Measurements from ENCODE around the gene B3GAT2. TPM values are rescaled to one million over a fixed set of nuclear protein-coding genes. Genes with fewer than 3 reads are reported as not detected.
"Not testable (repeated sequence)": the region's sequence is repeated elsewhere in the genome, so short reads cannot be mapped to it uniquely, and the experiment has no call there.

B3GAT2 gene
- total RNA-seq, 4 donors from 2014 or later, result 0.16 TPM; not detected in 3

GRCh38 chr6:70954176-70954575, 2.7 kb downstream of the B3GAT2 start:
- H3K36me3 ChIP-seq, result no peaks in the 10 kb centered on the region
- 33 to 37% methylated on average over 2 to 3 of the region's 3 CpGs for WGBS, 2 donors (ENCODE audit: low coverage in 1 of 2)
- ATAC-seq, result no peak
- no peak overlapping the region for H3K27ac ChIP-seq
- H3K4me1 ChIP-seq, result peaks cover 0 to 29% (median 19%) of the 10 kb centered on the region in 3 donors
- peaks cover 49% of the 10 kb centered on the region for H3K27me3 ChIP-seq
- no peak for TF ChIP-seq POLR2A (IDR thresholded peaks at IDR 0.05)
- TF ChIP-seq POLR2AphosphoS5 (IDR thresholded peaks at IDR 0.05), result no peak
- TF ChIP-seq EP300 (IDR thresholded peaks at IDR 0.05), result no peak
- TF ChIP-seq CTCF (IDR thresholded peaks at IDR 0.05), result no peak
- no peak overlapping the region for H3K4me3 ChIP-seq
- H3K9me3 ChIP-seq, result no peaks in the 10 kb centered on the region

- H3K36me3 ChIP-seq, result no peaks in the 10 kb centered on the region
- TF ChIP-seq POLR2AphosphoS5 (IDR thresholded peaks at IDR 0.05) (no peak), EP300 (IDR thresholded peaks at IDR 0.05) (no peak), POLR2A (IDR thresholded peaks at IDR 0.05) (no peak), CTCF (IDR thresholded peaks at IDR 0.05) (no peak)
- peaks cover 0 to 29% (median 19%) of the 10 kb centered on the region in 3 donors for H3K4me1 ChIP-seq
- H3K9me3 ChIP-seq, result no peaks in the 10 kb centered on the region
- ATAC-seq, result no peak
- H3K27ac ChIP-seq, result no peak overlapping the region
- WGBS, 2 donors (ENCODE audit: low coverage in 1 of 2), result 64 to 76% methylated on average over 3 of the region's 3 CpGs
- H3K4me3 ChIP-seq, result no peak overlapping the region
- H3K27me3 ChIP-seq, result peaks cover 45% of the 10 kb centered on the region
These were observed 4.2 kb downstream of the B3GAT2 start for GRCh38 chr6:70952608-70953165.

- not testable (repeated sequence) for H3K4me3 ChIP-seq, ATAC-seq, H3K4me1 ChIP-seq, H3K27ac ChIP-seq, H3K36me3 ChIP-seq, H3K9me3 ChIP-seq, H3K27me3 ChIP-seq
- no CpG with 5 or more reads among the region's 10 CpGs for WGBS, 2 donors (ENCODE audit: low coverage in 1 of 2)
These were observed 12.5 kb downstream of the B3GAT2 start for GRCh38 chr6:70944321-70944720.

- Histone ChIP-seq H3K4me3 (no peak overlapping the region), H3K27ac (no peak overlapping the region), H3K9me3 (no peaks in the 10 kb centered on the region), H3K27me3 (no peaks in the 10 kb centered on the region), H3K36me3 (no peaks in the 10 kb centered on the region), H3K4me1 (no peaks in the 10 kb centered on the region)
- 72 to 79% methylated on average over 3 of the region's 3 CpGs for WGBS, 2 donors (ENCODE audit: low coverage in 1 of 2)
- TF ChIP-seq POLR2A (IDR thresholded peaks at IDR 0.05), result no peak
- no peak for TF ChIP-seq POLR2AphosphoS5 (IDR thresholded peaks at IDR 0.05)
- TF ChIP-seq EP300 (IDR thresholded peaks at IDR 0.05), result no peak
- no peak for TF ChIP-seq CTCF (IDR thresholded peaks at IDR 0.05)
- no peak for ATAC-seq
These were observed 23.0 kb downstream of the B3GAT2 start for GRCh38 chr6:70933853-70934252.

GRCh38 chr6:70905742-70906141, 51.1 kb downstream of the B3GAT2 start:
- Histone ChIP-seq H3K27me3 (no peaks in the 10 kb centered on the region), H3K36me3 (no peaks in the 10 kb centered on the region), H3K9me3 (no peaks in the 10 kb centered on the region), H3K4me3 (no peak overlapping the region), H3K4me1 (no peaks in the 10 kb centered on the region), H3K27ac (no peak overlapping the region)
- 43 to 82% methylated on average over 1 of the region's 1 CpG for WGBS, 2 donors (ENCODE audit: low coverage in 1 of 2)
- ATAC-seq, result no peak
- TF ChIP-seq EP300 (IDR thresholded peaks at IDR 0.05) (no peak), POLR2A (IDR thresholded peaks at IDR 0.05) (no peak), CTCF (IDR thresholded peaks at IDR 0.05) (no peak), POLR2AphosphoS5 (IDR thresholded peaks at IDR 0.05) (no peak)
